Vagina (tissue), 2 donors: ENCODE data around the gene DOCK11. TPM values are rescaled to one million over a fixed set of nuclear protein-coding genes. Genes with fewer than 3 reads are reported as not detected.

Experiments used
- DNase-seq, 2 donors: peaks; one replicate each; pipeline ENCODE4 v3.0.0-alpha.2; 2017; ENCODE audit errors: extremely low spot score in 2 of 2
- H3K27ac ChIP-seq: fragments of 200-600 bp; sonication (generic); one replicate; pipeline ENCODE4 v1.5.1; 2019
- H3K27me3 ChIP-seq: fragments of 200-600 bp; sonication (generic); one replicate; pipeline ENCODE4 v1.5.1; 2019
- H3K36me3 ChIP-seq, 2 donors: fragments of 200-600 bp; sonication (generic); one replicate each; pipeline ENCODE4 v1.5.1; 2017 to 2019
- H3K4me1 ChIP-seq: fragments of 200-600 bp; sonication (generic); one replicate; pipeline ENCODE4 v1.5.1; 2019
- H3K4me3 ChIP-seq, 2 donors: fragments of 200-600 bp; sonication (generic); 1 replicate in 1 of 2; 2 replicates in 1 of 2; pipeline ENCODE4 v1.5.1; 2016 to 2019
- H3K9me3 ChIP-seq: fragments of 200-600 bp; sonication (generic); one replicate; pipeline ENCODE4 v1.5.1; 2019
- POLR2A ChIP-seq, 2 donors: fragments of 450-650 bp; IDR thresholded peaks; one replicate each; pipeline ENCODE4 v1.6.1; 2017; ENCODE audit warnings: antibody characterized with exemption in 2 of 2, mild to moderate bottlenecking in 2 of 2, moderate library complexity in 2 of 2
- POLR2AphosphoS5 ChIP-seq, 2 donors: sonication (generic); formaldehyde crosslinking; IDR thresholded peaks; one replicate each; pipeline ENCODE4 v1.9.0; 2017; ENCODE audit warnings: antibody characterized with exemption in 2 of 2, mild to moderate bottlenecking in 2 of 2, low read depth in 1 of 2; ENCODE audit not compliant: insufficient read depth in 1 of 2
- intact Hi-C: fragments of 100-400 bp; cut with DNase I; formaldehyde crosslinking; loops from one replicate; pipeline ENCODE4 v1.15.1; 2023
- total RNA-seq: library from RNA; depleted of rRNA; stranded (reverse); fragments of >200 nt; gene quantifications from one replicate; pipeline ENCODE4 v1.2.3, GENCODE V29; 2016
- TF ChIP-seq, protein P1 (sequence below), 3 experiments: fragments of 450-650 bp in 2 of 3; fragments of 200-600 bp in 1 of 3; sonication (generic) in 1 of 3; IDR thresholded peaks; one replicate each; pipeline ENCODE4 v1.5.1; 2017 to 2019; ENCODE audit warnings: antibody characterized with exemption in 3 of 3, mild to moderate bottlenecking in 2 of 3, moderate library complexity in 2 of 3

The DOCK11 gene
- total RNA-seq, 1 donor from 2014 or later: 20.6 TPM

DNA sequence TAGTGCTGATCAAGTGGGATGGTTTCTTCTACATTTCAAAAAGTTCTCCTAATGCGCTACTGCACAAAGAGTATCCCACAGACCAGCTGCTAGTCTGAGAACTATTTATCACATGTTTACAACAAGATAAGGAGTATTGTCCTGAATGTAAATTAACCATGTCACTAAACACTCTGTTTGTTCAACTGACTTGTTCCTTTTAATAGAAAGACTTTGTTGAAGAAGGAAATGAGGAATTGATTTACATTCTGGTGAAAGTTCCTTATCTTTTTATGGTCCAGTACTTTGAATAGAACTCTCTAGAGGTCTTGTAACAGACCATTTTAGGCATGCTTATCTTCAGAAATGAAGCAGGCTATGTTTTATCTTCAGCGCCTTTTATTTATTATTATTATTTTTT lies 164.5 kb downstream of the DOCK11 start:
- intact Hi-C loops: no loop called here

DNA sequence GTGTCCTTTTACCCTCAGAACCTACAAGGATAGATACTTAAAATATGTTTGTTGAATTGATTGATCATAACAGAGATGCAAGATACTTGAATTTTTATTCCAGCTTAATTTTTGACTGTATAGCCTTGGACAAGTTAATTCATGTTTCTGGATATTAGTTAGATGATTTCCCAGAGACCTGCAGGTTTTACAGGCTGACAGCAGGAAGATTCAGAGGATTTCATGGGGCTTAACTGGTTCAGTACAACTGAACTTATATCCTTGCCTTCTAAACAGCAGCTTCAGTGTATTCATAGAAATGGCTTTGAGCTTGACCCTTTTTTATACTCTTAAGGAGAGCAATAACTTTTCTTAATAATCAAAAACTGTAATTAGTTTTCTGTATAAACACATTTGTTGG lies 169.6 kb downstream of the DOCK11 start:
- no peaks in the 10 kb centered on the region for H3K4me1 ChIP-seq
- peak in 1 of 2 donors; percentile 18 for TF ChIP-seq POLR2AphosphoS5 (IDR thresholded peaks at IDR 0.05; ENCODE audit: insufficient read depth in 1 of 2, low read depth in 1 of 2)
- TF ChIP-seq, protein P1, sequence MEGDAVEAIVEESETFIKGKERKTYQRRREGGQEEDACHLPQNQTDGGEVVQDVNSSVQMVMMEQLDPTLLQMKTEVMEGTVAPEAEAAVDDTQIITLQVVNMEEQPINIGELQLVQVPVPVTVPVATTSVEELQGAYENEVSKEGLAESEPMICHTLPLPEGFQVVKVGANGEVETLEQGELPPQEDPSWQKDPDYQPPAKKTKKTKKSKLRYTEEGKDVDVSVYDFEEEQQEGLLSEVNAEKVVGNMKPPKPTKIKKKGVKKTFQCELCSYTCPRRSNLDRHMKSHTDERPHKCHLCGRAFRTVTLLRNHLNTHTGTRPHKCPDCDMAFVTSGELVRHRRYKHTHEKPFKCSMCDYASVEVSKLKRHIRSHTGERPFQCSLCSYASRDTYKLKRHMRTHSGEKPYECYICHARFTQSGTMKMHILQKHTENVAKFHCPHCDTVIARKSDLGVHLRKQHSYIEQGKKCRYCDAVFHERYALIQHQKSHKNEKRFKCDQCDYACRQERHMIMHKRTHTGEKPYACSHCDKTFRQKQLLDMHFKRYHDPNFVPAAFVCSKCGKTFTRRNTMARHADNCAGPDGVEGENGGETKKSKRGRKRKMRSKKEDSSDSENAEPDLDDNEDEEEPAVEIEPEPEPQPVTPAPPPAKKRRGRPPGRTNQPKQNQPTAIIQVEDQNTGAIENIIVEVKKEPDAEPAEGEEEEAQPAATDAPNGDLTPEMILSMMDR (IDR thresholded peaks at IDR 0.05): no peak
- no peak overlapping the region for H3K27ac ChIP-seq
- no peak for DNase-seq
- H3K27me3 ChIP-seq: no peaks in the 10 kb centered on the region
- no peaks in the 10 kb centered on the region for H3K36me3 ChIP-seq
- H3K4me3 ChIP-seq: no peak overlapping the region
- intact Hi-C loops: no loop called here
- H3K9me3 ChIP-seq: no peaks in the 10 kb centered on the region

More for the DNA sequence above, 164.5 kb downstream of the DOCK11 start:
- no peak for DNase-seq
- no peaks in the 10 kb centered on the region for H3K36me3 ChIP-seq
- H3K9me3 ChIP-seq: no peaks in the 10 kb centered on the region
- H3K27me3 ChIP-seq: no peaks in the 10 kb centered on the region
- no peak for TF ChIP-seq POLR2A (IDR thresholded peaks at IDR 0.05)
- TF ChIP-seq POLR2AphosphoS5 (IDR thresholded peaks at IDR 0.05; ENCODE audit: insufficient read depth in 1 of 2, low read depth in 1 of 2): no peak
- TF ChIP-seq, protein P1 (IDR thresholded peaks at IDR 0.05): no peak
- H3K4me3 ChIP-seq: no peak overlapping the region
- H3K27ac ChIP-seq: no peak overlapping the region
- H3K4me1 ChIP-seq: no peaks in the 10 kb centered on the region

DNA sequence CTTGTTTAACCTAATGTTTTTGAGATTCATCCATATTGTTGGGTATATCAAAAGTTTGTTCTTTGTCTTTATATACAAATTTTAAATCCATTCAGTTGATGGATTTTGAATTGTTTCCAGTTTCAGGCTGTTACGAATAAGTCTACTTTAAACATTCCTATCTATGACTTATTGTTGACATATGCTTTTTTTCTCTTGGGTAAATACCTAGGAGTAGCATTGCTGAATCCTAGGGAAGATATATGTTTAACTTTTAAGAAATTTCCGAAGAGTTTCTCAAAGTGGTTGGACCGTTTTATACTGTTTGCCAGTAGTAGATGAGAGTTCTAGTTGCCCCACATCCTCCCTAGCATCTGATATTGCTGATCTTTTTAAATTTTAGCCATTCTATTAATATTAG lies 170.9 kb downstream of the DOCK11 start:
- DNase-seq: no peak
- no peaks in the 10 kb centered on the region for H3K4me1 ChIP-seq
- H3K9me3 ChIP-seq: no peaks in the 10 kb centered on the region
- TF ChIP-seq, protein P1 (IDR thresholded peaks at IDR 0.05): no peak
- no peak for TF ChIP-seq POLR2AphosphoS5 (IDR thresholded peaks at IDR 0.05; ENCODE audit: insufficient read depth in 1 of 2, low read depth in 1 of 2)
- TF ChIP-seq POLR2A (IDR thresholded peaks at IDR 0.05): no peak
- H3K36me3 ChIP-seq: no peaks in the 10 kb centered on the region
- H3K4me3 ChIP-seq: no peak overlapping the region
- intact Hi-C loops: no loop called here
- no peaks in the 10 kb centered on the region for H3K27me3 ChIP-seq
- H3K27ac ChIP-seq: no peak overlapping the region

DNA sequence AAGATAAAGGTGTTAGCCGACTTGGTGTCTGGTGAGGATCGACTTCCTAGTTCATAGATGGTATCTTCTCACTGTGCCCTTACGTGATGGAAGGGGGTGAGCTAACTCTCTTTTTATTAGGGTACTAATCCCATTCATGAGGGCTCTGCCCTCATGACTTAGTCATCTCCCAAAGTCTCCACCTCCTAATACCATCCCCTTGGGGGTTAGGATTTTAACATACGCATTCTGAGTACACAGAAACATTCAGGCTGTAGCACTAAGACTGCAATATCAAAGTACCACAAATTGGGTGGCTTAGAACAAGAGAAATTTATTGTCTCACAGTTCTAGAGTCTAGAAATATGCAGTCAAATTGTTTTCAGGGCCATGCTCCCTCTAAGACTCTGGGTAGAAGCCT lies 173.8 kb downstream of the DOCK11 start:
- H3K4me1 ChIP-seq: no peaks in the 10 kb centered on the region
- no peak for TF ChIP-seq POLR2AphosphoS5 (IDR thresholded peaks at IDR 0.05; ENCODE audit: insufficient read depth in 1 of 2, low read depth in 1 of 2)
- no peak for TF ChIP-seq POLR2A (IDR thresholded peaks at IDR 0.05)
- TF ChIP-seq, protein P1 (IDR thresholded peaks at IDR 0.05): no peak
- no peaks in the 10 kb centered on the region for H3K27me3 ChIP-seq
- no peak overlapping the region for H3K27ac ChIP-seq
- no peak overlapping the region for H3K4me3 ChIP-seq
- H3K9me3 ChIP-seq: no peaks in the 10 kb centered on the region
- DNase-seq: no peak
- no peaks in the 10 kb centered on the region for H3K36me3 ChIP-seq
- intact Hi-C loops: no loop called here

DNA sequence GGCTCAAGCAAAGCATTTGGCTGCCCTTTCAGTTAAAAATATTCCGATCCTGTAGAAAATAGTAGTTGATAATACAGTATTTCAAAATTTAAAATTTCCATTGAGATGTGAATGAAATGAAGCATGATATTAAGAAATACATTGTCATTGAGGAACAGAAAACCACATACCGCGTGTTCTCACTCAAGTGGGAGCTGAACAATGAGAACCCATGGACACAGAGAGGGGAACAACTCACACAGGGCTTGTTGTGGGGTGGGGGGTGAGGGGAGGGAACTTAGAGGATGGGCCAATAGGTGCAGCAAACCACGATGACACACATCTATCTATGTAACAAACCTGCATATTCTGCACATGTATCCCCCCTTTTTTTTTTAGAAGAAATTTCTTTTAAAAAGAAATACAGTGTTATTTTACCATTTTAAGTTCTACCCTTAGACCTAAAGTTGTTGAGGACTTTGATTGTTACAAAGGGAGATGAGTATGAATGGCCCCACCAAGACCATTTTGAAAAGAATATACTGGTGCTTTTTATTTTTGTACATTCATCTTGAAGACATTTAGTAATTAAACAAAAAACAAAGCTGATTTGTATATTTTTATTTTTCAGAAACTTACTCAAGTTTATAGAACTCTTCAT lies 179.8 kb downstream of the DOCK11 start:
- Histone ChIP-seq H3K36me3 (no peaks in the 10 kb centered on the region), H3K9me3 (no peaks in the 10 kb centered on the region), H3K4me1 (no peaks in the 10 kb centered on the region), H3K27me3 (no peaks in the 10 kb centered on the region), H3K4me3 (no peak overlapping the region), H3K27ac (no peak overlapping the region)
- DNase-seq: no peak
- TF ChIP-seq POLR2AphosphoS5 (IDR thresholded peaks at IDR 0.05; ENCODE audit: insufficient read depth in 1 of 2, low read depth in 1 of 2) (no peak), POLR2A (IDR thresholded peaks at IDR 0.05) (no peak)
- TF ChIP-seq, protein P1 (IDR thresholded peaks at IDR 0.05): no peak
- intact Hi-C loops: no loop called here
